Mucosa of descending colon (tissue), 3 donors: Measurements from ENCODE around the gene LTB4R2. TPM values are rescaled to one million over a fixed set of nuclear protein-coding genes. Genes with fewer than 3 reads are reported as not detected.
"Not testable (repeated sequence)": the region's sequence is repeated elsewhere in the genome, so short reads cannot be mapped to it uniquely, and the experiment has no call there.

Source experiments
- ATAC-seq: fragments of 200-7000 bp; cut with Tn5 transposase; one replicate; pipeline ENCODE4 v1.9.1; 2020; ENCODE audit warnings: mild to moderate bottlenecking, moderate library complexity
- DNase-seq, 3 donors: peaks; one replicate each; pipeline ENCODE4 v3.0.0-alpha.2; 2020
- H3K36me3 ChIP-seq: fragments of 200-600 bp; one replicate; pipeline ENCODE4 v1.8.0; 2021; ENCODE audit warnings: low read depth, mild to moderate bottlenecking
- H3K4me1 ChIP-seq: fragments of 200-600 bp; one replicate; pipeline ENCODE4 v1.8.0; 2021; ENCODE audit warnings: low read depth, mild to moderate bottlenecking
- H3K4me3 ChIP-seq: fragments of 200-600 bp; one replicate; pipeline ENCODE4 v1.8.0; 2021; ENCODE audit warnings: mild to moderate bottlenecking
- H3K9me3 ChIP-seq: fragments of 200-600 bp; one replicate; pipeline ENCODE4 v1.8.0; 2021; ENCODE audit warnings: mild to moderate bottlenecking
- intact Hi-C, 2 donors: fragments of 100-400 bp; cut with DNase I in 1 of 2; cut with micrococcal nuclease in 1 of 2; formaldehyde crosslinking; loops; one replicate each; pipeline versions ENCODE4 v1.11.0 to v1.11.1; 2022; cut with DNase I, micrococcal nuclease
- total RNA-seq, 3 donors: library from RNA; stranded (reverse); fragmentation: NEBNext Ultra II Directional in 2 of 3; extraction: Animal tissue kit (Norgen Biotek cat#: 25700) in 2 of 3; gene quantifications; one replicate each; pipeline versions ENCODE4 v1.2.1 to v1.2.4, GENCODE V29; 2021 to 2023
- TF ChIP-seq, protein P1 (sequence below): fragments of 200-600 bp; IDR thresholded peaks from one replicate; pipeline ENCODE4 v1.8.0; 2022; ENCODE audit warnings: antibody characterized with exemption, mild to moderate bottlenecking
- donor health status: DM: no; HTN: no; CAD: no; lungs with moderate emphysema.
- donor health status: DM: no; HTN: no; CAD: no.
- donor health status: DM: no; HTN: yes; CAD: no.

LTB4R2 gene
- total RNA-seq, 3 donors from 2014 or later = 3.7 to 6.3 (median 5.0) TPM

DNA sequence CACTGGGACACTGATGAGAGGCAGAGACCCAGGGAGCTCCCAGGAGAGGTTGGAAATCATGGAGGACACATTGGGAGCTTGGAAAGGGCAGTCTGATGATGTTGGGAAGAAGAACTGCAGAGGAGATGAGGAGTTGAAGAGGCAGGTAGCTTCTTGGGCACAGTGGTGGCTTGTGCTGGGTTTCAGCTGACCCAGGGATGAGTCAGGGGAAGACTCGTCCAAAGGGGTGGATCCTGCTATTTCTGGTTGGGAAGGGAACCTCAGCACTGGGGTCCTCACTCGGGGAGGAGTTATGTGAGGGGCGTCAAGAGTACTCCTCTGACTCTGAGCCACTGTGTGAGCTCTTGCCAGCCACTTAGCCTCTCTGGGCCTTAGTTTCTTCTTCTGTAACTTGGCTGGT, 13.4 kb downstream of the LTB4R2 start:
- no peaks in the 10 kb centered on the region for H3K9me3 ChIP-seq
- H3K36me3 ChIP-seq = no peaks in the 10 kb centered on the region
- H3K4me1 ChIP-seq = no peaks in the 10 kb centered on the region
- intact Hi-C loops = no loop called here
- no peak for ATAC-seq
- H3K4me3 ChIP-seq = no peak overlapping the region
- TF ChIP-seq, protein P1, sequence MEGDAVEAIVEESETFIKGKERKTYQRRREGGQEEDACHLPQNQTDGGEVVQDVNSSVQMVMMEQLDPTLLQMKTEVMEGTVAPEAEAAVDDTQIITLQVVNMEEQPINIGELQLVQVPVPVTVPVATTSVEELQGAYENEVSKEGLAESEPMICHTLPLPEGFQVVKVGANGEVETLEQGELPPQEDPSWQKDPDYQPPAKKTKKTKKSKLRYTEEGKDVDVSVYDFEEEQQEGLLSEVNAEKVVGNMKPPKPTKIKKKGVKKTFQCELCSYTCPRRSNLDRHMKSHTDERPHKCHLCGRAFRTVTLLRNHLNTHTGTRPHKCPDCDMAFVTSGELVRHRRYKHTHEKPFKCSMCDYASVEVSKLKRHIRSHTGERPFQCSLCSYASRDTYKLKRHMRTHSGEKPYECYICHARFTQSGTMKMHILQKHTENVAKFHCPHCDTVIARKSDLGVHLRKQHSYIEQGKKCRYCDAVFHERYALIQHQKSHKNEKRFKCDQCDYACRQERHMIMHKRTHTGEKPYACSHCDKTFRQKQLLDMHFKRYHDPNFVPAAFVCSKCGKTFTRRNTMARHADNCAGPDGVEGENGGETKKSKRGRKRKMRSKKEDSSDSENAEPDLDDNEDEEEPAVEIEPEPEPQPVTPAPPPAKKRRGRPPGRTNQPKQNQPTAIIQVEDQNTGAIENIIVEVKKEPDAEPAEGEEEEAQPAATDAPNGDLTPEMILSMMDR = no peak
- DNase-seq = peak in 1 of 3 donors; percentile 2

DNA sequence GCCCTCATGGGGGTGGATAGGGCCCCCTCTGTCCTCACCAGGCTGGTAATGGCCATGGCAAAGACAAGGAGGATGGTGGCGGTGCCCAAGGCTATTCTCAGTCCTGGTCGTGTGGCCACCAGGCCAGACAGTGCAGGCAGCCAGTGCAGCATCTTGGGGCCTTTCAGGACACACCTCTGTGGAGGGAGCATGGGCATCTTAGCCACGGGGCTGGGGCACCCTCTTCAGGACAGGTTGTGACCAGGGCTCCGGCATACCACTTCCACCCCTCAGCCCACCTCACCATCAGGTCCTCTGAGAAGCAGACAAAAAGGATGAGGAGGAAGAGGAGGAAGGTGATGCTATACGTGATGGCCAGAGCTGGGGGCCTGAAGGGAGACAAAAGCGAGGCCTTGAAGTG, 14.1 kb downstream of the LTB4R2 start:
- Histone ChIP-seq H3K4me3 (no peak overlapping the region), H3K9me3 (no peaks in the 10 kb centered on the region), H3K4me1 (no peaks in the 10 kb centered on the region), H3K36me3 (no peaks in the 10 kb centered on the region)
- intact Hi-C loops = no loop called here
- peak in 1 of 3 donors; percentile 20 for DNase-seq
- TF ChIP-seq, protein P1 = no peak
- no peak for ATAC-seq

- intact Hi-C loops = no loop called here
- Histone ChIP-seq H3K4me3 (no peak overlapping the region), H3K4me1 (no peaks in the 10 kb centered on the region), H3K9me3 (no peaks in the 10 kb centered on the region), H3K36me3 (no peaks in the 10 kb centered on the region)
- TF ChIP-seq, protein P1 = no peak
- DNase-seq (no peak), ATAC-seq (no peak)
Observed at GRCh38 chr14:24325041-24325530, 15.1 kb downstream of the LTB4R2 start.

DNA sequence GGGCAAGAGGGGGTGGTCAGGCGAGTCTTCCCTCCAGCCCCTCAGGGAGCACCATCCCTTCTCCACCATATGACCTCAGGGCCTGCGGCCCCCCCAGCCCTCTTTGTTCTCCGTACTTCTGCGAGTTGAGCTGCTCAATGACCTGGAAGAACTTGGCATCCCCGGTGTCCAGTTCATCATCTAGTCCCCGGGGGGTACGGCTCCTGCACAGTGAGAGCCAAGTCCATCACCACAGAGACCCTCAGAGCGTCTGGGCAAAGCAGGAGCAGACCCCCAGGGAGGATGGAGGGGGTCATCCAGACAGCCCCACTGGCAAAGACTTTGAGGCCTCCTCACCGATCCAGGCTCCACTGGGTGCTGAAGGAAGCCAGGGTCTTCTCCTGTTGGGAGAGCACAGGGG, 16.0 kb downstream of the LTB4R2 start:
- ATAC-seq (no peak), DNase-seq (no peak)
- H3K4me1 ChIP-seq = no peaks in the 10 kb centered on the region
- no peak overlapping the region for H3K4me3 ChIP-seq
- intact Hi-C loops = no loop called here
- TF ChIP-seq, protein P1 = no peak
- H3K9me3 ChIP-seq = no peaks in the 10 kb centered on the region
- no peaks in the 10 kb centered on the region for H3K36me3 ChIP-seq

- DNase-seq = no peak
- intact Hi-C loops = no loop called here
- Histone ChIP-seq H3K36me3 (no peaks in the 10 kb centered on the region), H3K4me1 (peaks cover 5% of the 10 kb centered on the region), H3K4me3 (no peak overlapping the region), H3K9me3 (no peaks in the 10 kb centered on the region)
- ATAC-seq = no peak
- TF ChIP-seq, protein P1 = no peak
Observed at GRCh38 chr14:24327303-24327702, 17.4 kb downstream of the LTB4R2 start.

DNA sequence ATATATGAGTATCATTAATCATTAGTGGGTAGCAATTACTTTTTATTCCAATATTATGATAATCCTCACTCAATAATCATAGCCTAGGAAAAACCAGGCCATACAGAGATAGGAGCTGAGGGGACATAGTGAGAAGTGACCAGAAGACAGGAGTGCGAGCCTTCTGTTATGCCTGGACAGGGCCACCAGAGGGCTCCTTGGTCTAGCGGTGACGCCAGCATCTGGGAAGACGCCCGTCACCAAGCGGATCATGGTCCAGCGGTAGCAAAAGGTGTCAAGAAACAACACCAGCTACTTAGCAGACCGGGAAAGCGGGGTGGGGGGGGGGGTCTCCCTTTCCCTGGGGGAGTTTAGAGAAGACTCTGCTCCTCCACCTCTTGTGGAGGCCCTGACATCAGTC, 18.0 kb downstream of the LTB4R2 start:
- intact Hi-C loops = not testable (repeated sequence)
- DNase-seq = peak; percentile 69 to 74 (median 71)

More for the DNA sequence above, 18.0 kb downstream of the LTB4R2 start:
- not testable (repeated sequence) for H3K4me3 ChIP-seq, ATAC-seq, H3K36me3 ChIP-seq, H3K9me3 ChIP-seq
- TF ChIP-seq, protein P1 = peak; percentile 51
- H3K4me1 ChIP-seq = peaks cover 12% of the 10 kb centered on the region
